WERI-Rb-1 (cell line): ENCODE data around the gene AMBRA1.

Experiments used
- DNase-seq: peaks from one replicate; pipeline ENCODE4 v3.0.0-alpha.2; 2020
- H3K27ac ChIP-seq: fragments of 250-450 bp; sonication (Bioruptor Pico); 2 replicates; pipeline ENCODE4 v1.5.1; 2020; ENCODE audit warnings: mild to moderate bottlenecking, moderate library complexity
- H3K27me3 ChIP-seq: fragments of 250-450 bp; sonication (Bioruptor Pico); 2 replicates; pipeline ENCODE4 v1.5.1; 2021; ENCODE audit warnings: mild to moderate bottlenecking, low read depth, moderate library complexity; ENCODE audit not compliant: insufficient read depth, severe bottlenecking
- H3K36me3 ChIP-seq: fragments of 250-450 bp; sonication (Bioruptor Pico); 2 replicates; pipeline ENCODE4 v1.5.1; 2020; ENCODE audit warnings: mild to moderate bottlenecking, moderate library complexity
- H3K4me3 ChIP-seq: 2 replicates; pipeline ENCODE4 v1.5.1; 2011; ENCODE audit warnings: low read depth, mild to moderate bottlenecking, control low read depth, low read length
- H3K9me3 ChIP-seq: fragments of 250-450 bp; sonication (Bioruptor Pico); 2 replicates; pipeline ENCODE4 v1.5.1; 2021; ENCODE audit warnings: mild to moderate bottlenecking, moderate library complexity; ENCODE audit not compliant: severe bottlenecking
- TF ChIP-seq, protein P1 (sequence below): IDR thresholded peaks from 2 replicates; pipeline ENCODE4 v1.5.1; 2011; ENCODE audit warnings: low read depth, mild to moderate bottlenecking, control low read depth, inconsistent platforms, low read length

AMBRA1 gene

DNA sequence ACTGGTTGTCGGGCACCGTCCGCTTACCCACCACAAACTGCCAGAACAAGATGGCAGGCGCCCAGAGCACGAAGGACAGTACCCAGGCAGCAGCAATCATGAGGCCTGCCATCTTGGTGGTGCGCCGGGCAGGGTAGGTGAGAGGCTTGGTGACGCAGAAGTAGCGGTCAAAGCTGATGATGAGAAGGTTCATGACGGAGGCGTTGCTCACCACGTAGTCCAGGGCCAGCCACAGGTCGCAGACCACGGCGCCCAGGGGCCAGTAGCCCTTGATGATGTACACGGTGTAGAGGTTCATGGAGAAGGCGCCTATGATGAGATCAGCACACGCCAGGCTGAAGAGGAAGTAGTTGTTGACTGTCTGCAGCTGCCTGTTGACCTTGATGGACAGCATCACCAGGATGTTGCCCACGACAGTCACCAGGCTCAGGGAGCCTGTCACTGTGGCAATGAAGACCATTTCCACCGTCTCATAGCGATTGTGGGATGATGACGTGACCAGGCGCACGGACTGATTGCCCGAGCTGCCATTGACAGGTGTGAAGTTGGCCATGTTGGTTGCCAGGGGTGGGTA lies 207.7 kb downstream of the AMBRA1 start:
- Histone ChIP-seq H3K4me3 (no peak overlapping the region), H3K27ac (no peak overlapping the region), H3K9me3 (no peaks in the 10 kb centered on the region), H3K36me3 (peaks cover 21% of the 10 kb centered on the region), H3K27me3 (peaks cover 6% of the 10 kb centered on the region)
- TF ChIP-seq, protein P1, sequence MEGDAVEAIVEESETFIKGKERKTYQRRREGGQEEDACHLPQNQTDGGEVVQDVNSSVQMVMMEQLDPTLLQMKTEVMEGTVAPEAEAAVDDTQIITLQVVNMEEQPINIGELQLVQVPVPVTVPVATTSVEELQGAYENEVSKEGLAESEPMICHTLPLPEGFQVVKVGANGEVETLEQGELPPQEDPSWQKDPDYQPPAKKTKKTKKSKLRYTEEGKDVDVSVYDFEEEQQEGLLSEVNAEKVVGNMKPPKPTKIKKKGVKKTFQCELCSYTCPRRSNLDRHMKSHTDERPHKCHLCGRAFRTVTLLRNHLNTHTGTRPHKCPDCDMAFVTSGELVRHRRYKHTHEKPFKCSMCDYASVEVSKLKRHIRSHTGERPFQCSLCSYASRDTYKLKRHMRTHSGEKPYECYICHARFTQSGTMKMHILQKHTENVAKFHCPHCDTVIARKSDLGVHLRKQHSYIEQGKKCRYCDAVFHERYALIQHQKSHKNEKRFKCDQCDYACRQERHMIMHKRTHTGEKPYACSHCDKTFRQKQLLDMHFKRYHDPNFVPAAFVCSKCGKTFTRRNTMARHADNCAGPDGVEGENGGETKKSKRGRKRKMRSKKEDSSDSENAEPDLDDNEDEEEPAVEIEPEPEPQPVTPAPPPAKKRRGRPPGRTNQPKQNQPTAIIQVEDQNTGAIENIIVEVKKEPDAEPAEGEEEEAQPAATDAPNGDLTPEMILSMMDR, result no peak
- no peak for DNase-seq

DNA sequence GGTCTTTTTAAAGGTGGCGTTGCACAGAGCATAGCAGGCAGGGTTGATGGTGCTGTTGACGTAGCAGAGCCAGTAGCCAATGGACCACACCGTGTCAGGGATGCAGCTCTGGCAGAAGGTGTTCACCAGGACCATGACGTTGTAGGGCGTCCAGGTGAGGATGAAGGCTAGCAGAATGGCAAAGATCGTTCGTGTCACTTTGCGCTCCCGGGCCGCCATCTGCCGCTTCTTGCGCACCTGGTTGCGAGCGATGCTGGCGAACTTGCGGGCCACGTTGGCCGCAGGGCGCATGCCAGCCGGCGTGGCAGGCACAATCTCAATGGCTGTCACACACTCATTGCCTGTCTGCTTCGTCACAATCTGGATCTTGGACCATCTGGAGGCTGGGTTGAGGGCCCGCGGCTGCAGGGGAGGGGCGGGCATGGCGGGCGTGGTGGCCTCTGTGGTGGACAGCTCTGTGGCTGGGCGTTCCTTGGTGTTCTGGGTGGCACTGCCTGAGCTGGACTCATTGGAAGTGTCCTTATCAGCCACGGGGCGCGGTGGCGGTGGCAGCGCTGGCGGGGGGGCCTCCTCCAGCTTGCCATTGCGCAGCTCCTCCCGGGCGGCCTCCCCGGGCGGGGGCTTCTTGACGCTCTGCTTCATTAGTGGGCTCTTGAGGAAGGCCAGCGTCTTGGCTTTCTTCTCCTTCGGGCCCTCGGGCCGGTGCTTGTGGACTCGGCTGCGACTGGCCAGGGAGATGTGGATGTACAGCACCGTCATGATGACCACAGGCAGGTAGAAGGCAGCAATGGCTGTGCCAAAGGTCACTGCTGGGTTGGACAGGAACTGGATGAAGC lies 208.4 kb downstream of the AMBRA1 start:
- Histone ChIP-seq H3K27me3 (peaks cover 2% of the 10 kb centered on the region), H3K9me3 (no peaks in the 10 kb centered on the region), H3K27ac (no peak overlapping the region), H3K36me3 (peaks cover 21% of the 10 kb centered on the region), H3K4me3 (no peak overlapping the region)
- no peak for DNase-seq
- TF ChIP-seq, protein P1, result no peak

DNA sequence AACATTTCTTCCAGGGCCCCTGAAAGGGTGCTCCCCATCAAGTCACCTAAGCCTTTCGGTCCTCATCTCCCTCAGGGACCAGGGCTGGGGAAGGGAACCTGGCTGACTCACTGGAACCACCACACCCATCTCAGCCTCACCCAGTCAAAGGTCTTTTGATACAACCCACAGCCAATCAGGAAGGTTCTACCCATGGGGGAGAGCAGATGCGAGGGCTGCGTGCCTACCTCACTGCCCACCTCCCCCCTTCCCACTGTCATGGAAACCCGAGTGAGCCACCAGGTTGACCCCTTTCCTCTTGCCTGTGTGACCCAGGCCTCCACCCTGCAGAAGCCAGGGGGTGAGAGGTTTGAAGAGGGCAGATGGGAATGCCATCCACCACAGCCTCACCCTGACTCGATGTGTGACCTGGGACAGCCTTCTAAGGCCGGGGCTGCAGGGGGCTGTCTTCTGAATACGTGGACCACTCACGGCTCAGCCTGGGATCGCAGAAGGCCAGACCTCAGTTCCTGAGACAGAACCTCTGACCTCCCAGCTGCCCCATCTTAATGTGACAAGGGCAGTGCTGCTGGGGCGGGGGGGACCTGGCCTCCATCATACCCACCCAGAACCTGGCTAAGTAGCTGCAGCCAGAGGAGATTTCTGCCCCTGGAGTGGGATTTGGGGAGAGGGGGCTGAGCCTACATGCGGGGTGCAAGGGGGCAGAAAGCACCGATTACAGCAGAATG lies 209.7 kb downstream of the AMBRA1 start:
- TF ChIP-seq, protein P1, result no peak
- Histone ChIP-seq H3K27me3 (no peaks in the 10 kb centered on the region), H3K27ac (no peak overlapping the region), H3K4me3 (no peak overlapping the region), H3K9me3 (no peaks in the 10 kb centered on the region), H3K36me3 (peaks cover 21% of the 10 kb centered on the region)
- no peak for DNase-seq

DNA sequence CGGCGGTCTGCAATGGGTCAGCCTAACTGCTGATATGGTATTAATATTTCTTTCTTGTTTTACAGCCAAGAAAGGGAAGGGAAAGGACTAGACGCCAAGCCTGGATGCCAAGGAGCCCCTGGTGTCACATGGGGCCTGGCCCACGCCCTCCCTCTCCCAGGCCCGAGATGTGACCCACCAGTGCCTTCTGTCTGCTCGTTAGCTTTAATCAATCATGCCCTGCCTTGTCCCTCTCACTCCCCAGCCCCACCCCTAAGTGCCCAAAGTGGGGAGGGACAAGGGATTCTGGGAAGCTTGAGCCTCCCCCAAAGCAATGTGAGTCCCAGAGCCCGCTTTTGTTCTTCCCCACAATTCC lies 210.4 kb downstream of the AMBRA1 start:
- TF ChIP-seq, protein P1, result no peak
- H3K27me3 ChIP-seq, result no peaks in the 10 kb centered on the region
- H3K36me3 ChIP-seq, result peaks cover 23% of the 10 kb centered on the region
- H3K27ac ChIP-seq, result no peak overlapping the region
- H3K4me3 ChIP-seq, result no peak overlapping the region
- DNase-seq, result no peak
- H3K9me3 ChIP-seq, result no peaks in the 10 kb centered on the region

DNA sequence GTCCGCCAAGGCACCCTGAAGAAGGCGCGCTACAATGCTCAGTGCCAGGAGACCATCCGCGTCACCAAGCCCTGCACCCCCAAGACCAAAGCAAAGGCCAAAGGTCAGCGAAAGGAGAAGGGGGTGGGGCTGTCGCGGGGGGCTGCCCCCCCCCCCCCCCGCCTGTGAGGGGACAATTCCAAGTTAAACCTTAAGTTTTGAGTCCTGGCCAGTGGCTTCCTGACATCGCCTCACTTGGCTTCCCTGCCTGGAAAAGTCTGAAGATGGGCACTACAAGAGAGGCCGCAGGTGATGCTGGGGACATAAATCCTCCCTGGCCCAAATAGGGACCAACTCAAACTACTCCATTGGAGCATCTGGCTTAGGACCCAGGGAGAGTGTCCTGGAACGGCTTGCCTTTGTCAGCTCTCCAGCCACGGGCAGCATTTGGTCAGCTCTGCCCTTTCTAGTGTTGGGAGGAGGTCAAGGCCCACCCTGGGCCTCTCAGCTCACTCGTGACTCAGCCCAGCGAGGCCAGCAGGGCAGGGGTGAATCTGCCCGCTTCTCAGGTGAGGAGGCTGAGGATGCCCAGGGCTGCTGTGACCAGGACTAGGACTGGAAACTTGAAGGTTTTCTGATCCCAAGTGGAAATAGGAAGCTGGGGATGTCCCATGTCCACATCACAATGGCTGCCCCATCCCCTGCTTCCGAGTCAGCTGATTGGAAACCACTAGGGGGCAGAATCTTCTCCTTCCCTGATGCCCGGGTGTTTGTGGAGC lies 211.0 kb downstream of the AMBRA1 start:
- Histone ChIP-seq H3K4me3 (peak overlapping the region; percentile 57), H3K9me3 (no peaks in the 10 kb centered on the region), H3K36me3 (peaks cover 28% of the 10 kb centered on the region), H3K27ac (no peak overlapping the region), H3K27me3 (no peaks in the 10 kb centered on the region)
- TF ChIP-seq, protein P1, result peak; percentile 75
- peak; percentile 68 for DNase-seq
